GM12864 (cell line): ENCODE measurements around the gene TSC22D1.

Experiments used
- DNase-seq: peaks from one replicate; pipeline ENCODE4 v3.0.0-alpha.2; 2011; ENCODE audit warnings: low read depth
- H3K4me3 ChIP-seq: 2 replicates; pipeline ENCODE4 v1.5.1; 2011; ENCODE audit warnings: mild to moderate bottlenecking, low read depth, low read length, control low read depth
- CTCF ChIP-seq: IDR thresholded peaks from 2 replicates; pipeline ENCODE4 v1.5.1; 2011; ENCODE audit warnings: low read depth, mild to moderate bottlenecking, moderate library complexity, low read length, control low read depth, inconsistent platforms; ENCODE audit errors: missing control alignments

The TSC22D1 gene

GRCh38 chr13:44383945-44384344 lies 192.2 kb downstream of the TSC22D1 start:
- no peak overlapping the region for H3K4me3 ChIP-seq
- TF ChIP-seq CTCF, result no peak
- DNase-seq, result no peak

GRCh38 chr13:44382635-44383145 lies 193.4 kb downstream of the TSC22D1 start:
- no peak overlapping the region for H3K4me3 ChIP-seq
- DNase-seq, result no peak
- no peak for TF ChIP-seq CTCF
